Ascending aorta (tissue), 2 donors: ENCODE results near the gene CELSR1. TPM values are rescaled to one million over a fixed set of nuclear protein-coding genes. Genes with fewer than 3 reads are reported as not detected.

Experiments
- DNase-seq, 2 donors: peaks; one replicate each; pipeline ENCODE4 v3.0.0-alpha.2; 2019; ENCODE audit warnings: low spot score in 2 of 2
- H3K27ac ChIP-seq, 2 donors: fragments of 200-600 bp; sonication (generic); one replicate each; pipeline ENCODE4 v1.5.1; 2016 to 2017; ENCODE audit warnings: mild to moderate bottlenecking in 1 of 2
- H3K27me3 ChIP-seq: fragments of 200-600 bp; sonication (generic); one replicate; pipeline ENCODE4 v1.5.1; 2017
- H3K36me3 ChIP-seq, 2 donors: fragments of 200-600 bp; sonication (generic); one replicate each; pipeline ENCODE4 v1.5.1; 2016
- H3K4me1 ChIP-seq, 2 donors: fragments of 200-600 bp; sonication (generic); one replicate each; pipeline ENCODE4 v1.5.1; 2016 to 2017; ENCODE audit warnings: mild to moderate bottlenecking in 1 of 2
- H3K4me3 ChIP-seq, 2 donors: fragments of 200-600 bp; sonication (generic); one replicate each; pipeline ENCODE4 v1.5.1; 2016 to 2017; ENCODE audit warnings: mild to moderate bottlenecking in 1 of 2
- H3K9me3 ChIP-seq, 2 donors: fragments of 200-600 bp; sonication (generic); one replicate each; pipeline ENCODE4 v1.5.1; 2016
- intact Hi-C: fragments of 100-400 bp; cut with DNase I; formaldehyde crosslinking; loops from one replicate; pipeline ENCODE4 v1.15.1; 2023
- total RNA-seq: library from RNA; depleted of rRNA; stranded (reverse); fragments of >200 nt; gene quantifications from one replicate; pipeline ENCODE4 v1.1.0, GENCODE V29; 2016
- TF ChIP-seq, protein P1 (sequence below), 3 experiments: fragments of 200-600 bp in 2 of 3; fragments of 450-650 bp in 1 of 3; sonication (generic) in 2 of 3; IDR thresholded peaks; one replicate each; pipeline ENCODE4 v1.5.1; 2016 to 2019; ENCODE audit warnings: antibody characterized with exemption in 3 of 3, mild to moderate bottlenecking in 1 of 3, moderate library complexity in 1 of 3

CELSR1 gene
- total RNA-seq, 1 donor from 2014 or later: 10.5 TPM

DNA sequence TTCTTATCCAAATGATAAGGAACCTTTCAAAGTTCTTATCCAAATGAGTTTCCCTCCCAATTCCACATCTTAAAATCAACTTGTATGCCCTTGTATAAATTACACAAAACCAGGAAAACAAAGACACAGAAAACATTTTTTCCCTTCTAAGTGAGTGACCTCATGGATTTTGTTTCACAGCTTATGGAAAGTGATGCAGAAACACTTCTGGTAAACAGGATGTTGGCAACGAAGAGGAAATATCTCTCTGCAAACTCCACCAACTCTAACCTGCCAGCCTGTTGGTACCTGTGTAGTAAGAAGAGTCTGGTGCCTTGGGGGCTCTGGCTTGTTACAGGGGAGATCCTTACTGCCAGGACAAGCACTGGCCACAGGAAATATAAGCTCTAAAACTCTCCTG is 57.0 kb downstream of the CELSR1 start:
- TF ChIP-seq, protein P1, sequence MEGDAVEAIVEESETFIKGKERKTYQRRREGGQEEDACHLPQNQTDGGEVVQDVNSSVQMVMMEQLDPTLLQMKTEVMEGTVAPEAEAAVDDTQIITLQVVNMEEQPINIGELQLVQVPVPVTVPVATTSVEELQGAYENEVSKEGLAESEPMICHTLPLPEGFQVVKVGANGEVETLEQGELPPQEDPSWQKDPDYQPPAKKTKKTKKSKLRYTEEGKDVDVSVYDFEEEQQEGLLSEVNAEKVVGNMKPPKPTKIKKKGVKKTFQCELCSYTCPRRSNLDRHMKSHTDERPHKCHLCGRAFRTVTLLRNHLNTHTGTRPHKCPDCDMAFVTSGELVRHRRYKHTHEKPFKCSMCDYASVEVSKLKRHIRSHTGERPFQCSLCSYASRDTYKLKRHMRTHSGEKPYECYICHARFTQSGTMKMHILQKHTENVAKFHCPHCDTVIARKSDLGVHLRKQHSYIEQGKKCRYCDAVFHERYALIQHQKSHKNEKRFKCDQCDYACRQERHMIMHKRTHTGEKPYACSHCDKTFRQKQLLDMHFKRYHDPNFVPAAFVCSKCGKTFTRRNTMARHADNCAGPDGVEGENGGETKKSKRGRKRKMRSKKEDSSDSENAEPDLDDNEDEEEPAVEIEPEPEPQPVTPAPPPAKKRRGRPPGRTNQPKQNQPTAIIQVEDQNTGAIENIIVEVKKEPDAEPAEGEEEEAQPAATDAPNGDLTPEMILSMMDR (IDR thresholded peaks at IDR 0.05): no peak
- intact Hi-C loops: no loop called here
- no peak overlapping the region for H3K27ac ChIP-seq

DNA sequence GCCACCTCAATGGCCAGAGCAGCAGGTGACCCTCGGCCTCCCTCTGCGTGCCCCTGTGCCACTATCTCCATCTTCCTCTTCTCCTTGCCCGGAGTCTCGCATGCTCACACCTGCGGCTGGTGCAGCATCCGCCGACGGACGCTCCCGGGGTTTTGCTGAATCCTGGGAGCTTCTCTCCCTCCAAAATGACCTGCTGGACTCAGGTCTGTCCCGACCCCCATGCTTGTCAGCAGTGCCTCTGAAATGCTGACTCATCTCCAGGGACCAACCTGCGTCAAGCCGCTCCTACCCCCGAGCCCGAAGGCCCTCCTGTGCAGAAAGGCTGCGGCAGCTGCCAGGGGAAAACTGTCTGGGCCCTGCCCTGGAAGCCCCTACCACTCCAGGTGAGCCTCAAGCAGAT is 58.4 kb downstream of the CELSR1 start:
- H3K27ac ChIP-seq: no peak overlapping the region
- peaks cover 4 to 7% of the 10 kb centered on the region in 2 donors for H3K9me3 ChIP-seq
- intact Hi-C loops: no loop called here

More for the DNA sequence above, 57.0 kb downstream of the CELSR1 start:
- Histone ChIP-seq H3K36me3 (no peaks in the 10 kb centered on the region), H3K4me1 (no peaks in the 10 kb centered on the region), H3K9me3 (peaks cover 0 to under 1% of the 10 kb centered on the region in 2 donors), H3K27me3 (no peaks in the 10 kb centered on the region), H3K4me3 (no peak overlapping the region)
- DNase-seq: no peak

DNA sequence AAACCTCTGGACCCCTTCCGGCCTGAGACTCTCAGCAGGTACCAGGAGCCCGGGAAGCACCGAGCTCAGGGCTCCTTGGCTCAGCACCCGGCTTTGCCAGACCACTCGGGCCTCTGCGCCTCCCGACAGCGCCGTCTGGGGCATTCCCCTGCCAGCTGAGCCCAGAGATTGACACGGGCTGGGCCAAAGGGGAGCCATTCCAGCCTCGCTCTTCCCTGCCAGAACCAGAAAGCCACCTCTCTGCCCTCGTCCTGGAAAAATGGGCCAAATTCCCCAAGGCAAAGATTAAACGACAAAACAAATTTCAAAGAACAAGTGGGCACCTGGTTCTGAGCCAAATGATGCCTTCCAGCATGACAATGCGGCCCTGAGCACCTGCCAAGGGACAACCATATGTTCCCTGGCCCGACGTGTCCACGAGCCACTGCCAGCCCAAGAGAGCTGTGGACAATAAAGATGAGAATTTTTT is 59.3 kb downstream of the CELSR1 start:
- no peak for DNase-seq
- H3K4me1 ChIP-seq: no peaks in the 10 kb centered on the region
- H3K9me3 ChIP-seq: peaks cover 4 to 7% of the 10 kb centered on the region in 2 donors
- no peak overlapping the region for H3K27ac ChIP-seq
- intact Hi-C loops: no loop called here
- TF ChIP-seq, protein P1 (IDR thresholded peaks at IDR 0.05): no peak
- H3K4me3 ChIP-seq: no peak overlapping the region
- H3K27me3 ChIP-seq: no peaks in the 10 kb centered on the region
- no peaks in the 10 kb centered on the region for H3K36me3 ChIP-seq

More for the DNA sequence above, 58.4 kb downstream of the CELSR1 start:
- no peaks in the 10 kb centered on the region for H3K36me3 ChIP-seq
- no peaks in the 10 kb centered on the region for H3K27me3 ChIP-seq
- no peak for DNase-seq
- TF ChIP-seq, protein P1 (IDR thresholded peaks at IDR 0.05): no peak
- no peak overlapping the region for H3K4me3 ChIP-seq
- H3K4me1 ChIP-seq: no peaks in the 10 kb centered on the region

GRCh38 chr22:46476547-46476941 is 60.9 kb downstream of the CELSR1 start:
- peaks cover 4 to 7% of the 10 kb centered on the region in 2 donors for H3K9me3 ChIP-seq
- H3K4me1 ChIP-seq: no peaks in the 10 kb centered on the region
- no peaks in the 10 kb centered on the region for H3K36me3 ChIP-seq
- H3K27me3 ChIP-seq: no peaks in the 10 kb centered on the region
- TF ChIP-seq, protein P1 (IDR thresholded peaks at IDR 0.05): no peak
- no peak overlapping the region for H3K4me3 ChIP-seq
- intact Hi-C loops: no loop called here
- no peak for DNase-seq
- no peak overlapping the region for H3K27ac ChIP-seq

- Histone ChIP-seq H3K9me3 (peaks cover 4 to 7% of the 10 kb centered on the region in 2 donors), H3K4me1 (no peaks in the 10 kb centered on the region), H3K27ac (no peak overlapping the region), H3K4me3 (no peak overlapping the region), H3K36me3 (no peaks in the 10 kb centered on the region), H3K27me3 (no peaks in the 10 kb centered on the region)
- DNase-seq: no peak
- TF ChIP-seq, protein P1 (IDR thresholded peaks at IDR 0.05): no peak
- intact Hi-C loops: no loop called here
Observed at GRCh38 chr22:46473896-46474557, 63.4 kb downstream of the CELSR1 start.
